Smooth muscle cell (in vitro differentiated cells): ENCODE measurements around the gene ARHGEF6. TPM values are rescaled to one million over a fixed set of nuclear protein-coding genes. Genes with fewer than 3 reads are reported as not detected.

ENCODE experiments used
- DNase-seq: peaks from one replicate; lab custom pipeline; 2025; ENCODE audit not compliant: unreplicated experiment; lab: John Stamatoyannopoulos, UW
- H2AFZ ChIP-seq: fragments of 200-600 bp; sonication (generic); 2 replicates; pipeline ENCODE4 v1.6.0; 2016; ENCODE audit warnings: antibody characterized with exemption, low read depth, mild to moderate bottlenecking
- H3F3A ChIP-seq: fragments of 200-600 bp; sonication (generic); 2 replicates; pipeline ENCODE4 v1.6.0; 2017; ENCODE audit warnings: antibody characterized with exemption, low read depth
- H3K27ac ChIP-seq: fragments of 200-600 bp; sonication (generic); 2 replicates; pipeline ENCODE4 v1.5.1; 2016; ENCODE audit warnings: low read depth, mild to moderate bottlenecking
- H3K27me3 ChIP-seq: fragments of 200-600 bp; sonication (generic); 2 replicates; pipeline ENCODE4 v1.6.1; 2016; ENCODE audit warnings: low read depth, mild to moderate bottlenecking
- H3K36me3 ChIP-seq: fragments of 200-600 bp; sonication (generic); 2 replicates; pipeline ENCODE4 v1.5.1; 2016; ENCODE audit warnings: low read depth
- H3K4me1 ChIP-seq: fragments of 200-600 bp; sonication (generic); 2 replicates; pipeline ENCODE4 v1.5.1; 2016; ENCODE audit warnings: low read depth
- H3K4me2 ChIP-seq: fragments of 200-600 bp; sonication (generic); 2 replicates; pipeline ENCODE4 v1.6.0; 2016; ENCODE audit warnings: mild to moderate bottlenecking
- H3K4me3 ChIP-seq: fragments of 200-600 bp; sonication (generic); 2 replicates; pipeline ENCODE4 v1.5.1; 2016; ENCODE audit warnings: mild to moderate bottlenecking
- H3K79me2 ChIP-seq: fragments of 200-600 bp; sonication (generic); 2 replicates; pipeline ENCODE4 v1.6.0; 2016; ENCODE audit warnings: low read depth, mild to moderate bottlenecking
- H3K9ac ChIP-seq: fragments of 200-600 bp; sonication (generic); 2 replicates; pipeline ENCODE4 v1.6.0; 2016; ENCODE audit warnings: low read depth
- H3K9me3 ChIP-seq: fragments of 200-600 bp; sonication (generic); replicated peaks from 2 replicates; pipeline ENCODE4 v1.5.1; 2016; ENCODE audit warnings: low read depth
- H4K20me1 ChIP-seq: fragments of 200-600 bp; sonication (generic); 2 replicates; pipeline ENCODE4 v1.6.0; 2016; ENCODE audit warnings: low read depth
- CTCF ChIP-seq: fragments of 200-600 bp; sonication (generic); IDR thresholded peaks from 2 replicates; pipeline ENCODE4 v1.5.1; 2017; ENCODE audit warnings: borderline replicate concordance, mild to moderate bottlenecking, antibody characterized with exemption; ENCODE audit not compliant: insufficient read depth, poor library complexity, severe bottlenecking
- WGBS: methylation state at CpG from one replicate; pipeline ENCODE4 v1.1.7; 2016; ENCODE audit warnings: low lambda C conversion rate; 5-methylcytosine and 5-hydroxymethylcytosine counted together
- polyA plus RNA-seq: library from polyadenylated mRNA; unstranded; fragments of >200 nt; fragmentation: Nextera tagmentation; extraction: Ambion mirVana; gene quantifications from 2 replicates; pipeline ENCODE4 v1.2.1, GENCODE V29; 2016
- total RNA-seq: library from RNA; depleted of rRNA; stranded (reverse); fragments of >200 nt; gene quantifications from 2 replicates; pipeline ENCODE4 v1.2.3, GENCODE V29; 2014

The ARHGEF6 gene
- total and polyA plus RNA-seq, 2 experiments from 2014 or later: 2.9 to 4.5 TPM

- TF ChIP-seq CTCF: no peak
- Histone ChIP-seq H3K79me2 (no peaks in the 10 kb centered on the region), H2AFZ (no peak overlapping the region), H3K4me1 (no peaks in the 10 kb centered on the region), H3K27me3 (no peaks in the 10 kb centered on the region), H3K4me3 (no peak overlapping the region), H3K36me3 (no peaks in the 10 kb centered on the region), H3K4me2 (no peak overlapping the region), H4K20me1 (no peaks in the 10 kb centered on the region), H3K9ac (no peak overlapping the region), H3K9me3 (peaks cover 7% of the 10 kb centered on the region), H3K27ac (no peak overlapping the region), H3F3A (no peaks in the 10 kb centered on the region)
- 93% methylated on average over 1 of the region's 1 CpG for WGBS
- no peak for DNase-seq
These were observed 117.8 kb downstream of the ARHGEF6 start for GRCh38 chrX:136662976-136663375.

GRCh38 chrX:136662104-136662503 lies 118.6 kb downstream of the ARHGEF6 start:
- WGBS: 65% methylated on average over 2 of the region's 2 CpGs

GRCh38 chrX:136660896-136661295 lies 119.8 kb downstream of the ARHGEF6 start:
- Histone ChIP-seq H3K79me2 (no peaks in the 10 kb centered on the region), H3F3A (no peaks in the 10 kb centered on the region), H3K9ac (no peak overlapping the region), H3K36me3 (no peaks in the 10 kb centered on the region), H3K27ac (no peak overlapping the region), H3K4me3 (no peak overlapping the region), H4K20me1 (no peaks in the 10 kb centered on the region), H3K4me1 (no peaks in the 10 kb centered on the region), H3K4me2 (no peak overlapping the region), H3K27me3 (no peaks in the 10 kb centered on the region), H3K9me3 (peaks cover 7% of the 10 kb centered on the region), H2AFZ (no peak overlapping the region)
- TF ChIP-seq CTCF: no peak
- DNase-seq: no peak
- WGBS: 76% methylated on average over 1 of the region's 1 CpG

More at GRCh38 chrX:136662104-136662503, 118.6 kb downstream of the ARHGEF6 start:
- no peaks in the 10 kb centered on the region for H3F3A ChIP-seq
- no peaks in the 10 kb centered on the region for H3K27me3 ChIP-seq
- TF ChIP-seq CTCF: no peak
- no peaks in the 10 kb centered on the region for H4K20me1 ChIP-seq
- H3K4me3 ChIP-seq: no peak overlapping the region
- no peak overlapping the region for H3K27ac ChIP-seq
- H3K4me2 ChIP-seq: no peak overlapping the region
- no peaks in the 10 kb centered on the region for H3K79me2 ChIP-seq
- no peaks in the 10 kb centered on the region for H3K36me3 ChIP-seq
- H3K4me1 ChIP-seq: no peaks in the 10 kb centered on the region
- no peak for DNase-seq
- peaks cover 7% of the 10 kb centered on the region for H3K9me3 ChIP-seq
- no peak overlapping the region for H2AFZ ChIP-seq
- H3K9ac ChIP-seq: no peak overlapping the region

- Histone ChIP-seq H3K4me2 (no peak overlapping the region), H3K9me3 (no peaks in the 10 kb centered on the region), H3K4me1 (no peaks in the 10 kb centered on the region), H3K36me3 (no peaks in the 10 kb centered on the region), H2AFZ (no peak overlapping the region), H4K20me1 (no peaks in the 10 kb centered on the region), H3K27me3 (no peaks in the 10 kb centered on the region), H3K9ac (no peak overlapping the region), H3F3A (no peaks in the 10 kb centered on the region), H3K4me3 (no peak overlapping the region), H3K27ac (no peak overlapping the region), H3K79me2 (no peaks in the 10 kb centered on the region)
- 85% methylated on average over 9 of the region's 9 CpGs for WGBS
- no peak for DNase-seq
- TF ChIP-seq CTCF: no peak
These were observed 121.6 kb downstream of the ARHGEF6 start for GRCh38 chrX:136659174-136659573.
